HepG2 (cell line): ENCODE results near the gene SLC13A5. TPM values are rescaled to one million over a fixed set of nuclear protein-coding genes. Genes with fewer than 3 reads are reported as not detected.

Source experiments
- ATAC-seq: fragments of 200-7000 bp; cut with Tn5 transposase; 3 replicates; pipeline ENCODE4 v1.9.1; 2020; ENCODE audit warnings: mild to moderate bottlenecking, moderate library complexity
- BruUV-seq: library from RNA; stranded (reverse); fragments of 400-500 nt; replicated peaks from 2 replicates; lab custom pipeline; 2021; lab: Mats Ljungman, UMichigan
- CTCF ChIA-PET: fragments of 300-600 bp; formaldehyde crosslinking; extraction: SDS; loops from one replicate; lab custom pipeline; 2021; ENCODE audit warnings: low total read pairs, inconsistent platforms, low intra/inter-chr PET ratio; lab: Yijun Ruan, JAX
- POLR2A ChIA-PET: fragments of 350-600 bp; sonication (Branson Sonifier 250); formaldehyde crosslinking; loops from one replicate; lab custom pipeline; 2020; ENCODE audit warnings: antibody characterized with exemption, inconsistent platforms; lab: Yijun Ruan, JAX
- DNase-seq: peaks from one replicate; pipeline ENCODE4 v3.0.0-alpha.2; 2015; ENCODE audit warnings: low spot score
- FAIRE-seq: peaks from 3 replicates; lab custom pipeline; 2011; peaks lifted over from hg19 to GRCh38; lab: Jason Lieb, UNC
- H2AFZ ChIP-seq: one replicate; pipeline ENCODE4 v1.6.1; 2011; ENCODE audit warnings: low read length, inconsistent platforms
- H3K27ac ChIP-seq: fragments of 300-600 bp; 3 replicates; pipeline ENCODE4 v1.8.0; 2011; ENCODE audit warnings: mixed run types, mild to moderate bottlenecking, mixed read lengths, low read length, inconsistent platforms; ENCODE audit not compliant: insufficient read depth; ENCODE audit errors: extremely low read length
- H3K27me3 ChIP-seq, 2 experiments: fragments of 200-600 bp in 1 of 2; 2 replicates in 1 of 2; 3 replicates in 1 of 2; pipeline versions ENCODE4 v1.6.0 to v1.8.0; 2011; ENCODE audit warnings: low read length in 2 of 2, mild to moderate bottlenecking in 2 of 2, moderate library complexity in 2 of 2, inconsistent platforms in 1 of 2; ENCODE audit not compliant: insufficient read depth in 2 of 2, control insufficient read depth in 1 of 2
- H3K36me3 ChIP-seq, 2 experiments: fragments of 200-600 bp in 1 of 2; replicated peaks in 1 of 2; 2 replicates in 1 of 2; 3 replicates in 1 of 2; pipeline versions ENCODE4 v1.5.1 to v1.8.0; 2011; ENCODE audit warnings: low read length in 2 of 2, inconsistent platforms in 1 of 2; ENCODE audit not compliant: insufficient read depth in 2 of 2, control insufficient read depth in 1 of 2
- H3K4me1 ChIP-seq: 2 replicates; pipeline ENCODE4 v1.5.1; 2012; ENCODE audit warnings: low read length, inconsistent platforms; ENCODE audit not compliant: insufficient read depth
- H3K4me2 ChIP-seq: 2 replicates; pipeline ENCODE4 v1.6.0; 2011; ENCODE audit warnings: low read depth, low read length, inconsistent platforms
- H3K4me3 ChIP-seq, 3 experiments: fragments of 200-600 bp in 1 of 3; sonication (generic), shearing (Covaris generic) in 1 of 3; replicated peaks in 1 of 3; 2 replicates each; pipeline ENCODE4 v1.5.1; 2011 to 2016; ENCODE audit warnings: low read length in 3 of 3, inconsistent platforms in 2 of 3, low read depth in 2 of 3, mild to moderate bottlenecking in 2 of 3, control low read depth in 1 of 3, mixed read lengths in 1 of 3; ENCODE audit not compliant: insufficient read depth in 1 of 3
- H3K79me2 ChIP-seq: one replicate; pipeline ENCODE4 v1.6.1; 2011; ENCODE audit warnings: low read length, inconsistent platforms; ENCODE audit not compliant: insufficient read depth
- H3K9ac ChIP-seq: 2 replicates; pipeline ENCODE4 v1.6.0; 2011; ENCODE audit warnings: mild to moderate bottlenecking, low read depth, low read length, inconsistent platforms; ENCODE audit not compliant: insufficient read depth
- H3K9me3 ChIP-seq: 2 replicates; pipeline ENCODE4 v1.5.1; 2012; ENCODE audit warnings: mild to moderate bottlenecking, low read length
- H4K20me1 ChIP-seq: 2 replicates; pipeline ENCODE4 v1.6.0; 2011; ENCODE audit warnings: inconsistent platforms, mild to moderate bottlenecking, low read length, moderate library complexity; ENCODE audit not compliant: insufficient read depth
- KDM3A ChIP-seq: IDR thresholded peaks from 2 replicates; pipeline ENCODE4 v1.6.1; 2018; ENCODE audit warnings: low read depth, missing compliant biosample characterization
- RBAK ChIP-seq: sonication (generic); formaldehyde crosslinking; IDR thresholded peaks from 2 replicates; pipeline ENCODE4 v1.5.1; 2020; ENCODE audit warnings: mild to moderate bottlenecking, missing genetic modification reagents
- REPIN1 ChIP-seq: sonication (generic); formaldehyde crosslinking; IDR thresholded peaks from 2 replicates; pipeline ENCODE4 v1.8.0; 2022; ENCODE audit warnings: missing genetic modification reagents, low read depth, mild to moderate bottlenecking, borderline replicate concordance
- SOX5 ChIP-seq: IDR thresholded peaks from 2 replicates; pipeline ENCODE4 v1.6.1; 2016; ENCODE audit warnings: borderline replicate concordance
- SP140L ChIP-seq: sonication (generic); formaldehyde crosslinking; IDR thresholded peaks from 2 replicates; pipeline ENCODE4 v1.4.0; 2020; ENCODE audit warnings: missing genetic modification reagents, borderline replicate concordance
- SP5 ChIP-seq: IDR thresholded peaks from 2 replicates; pipeline ENCODE4 v1.6.1; 2016; ENCODE audit warnings: low read depth, borderline replicate concordance
- TGIF2 ChIP-seq: IDR thresholded peaks from 2 replicates; pipeline ENCODE4 v1.6.1; 2016; ENCODE audit warnings: control low read depth, missing compliant biosample characterization
- TP53 ChIP-seq: sonication (generic); formaldehyde crosslinking; conservative IDR thresholded peaks from 2 replicates; pipeline ENCODE4 v1.4.0; 2020; ENCODE audit warnings: missing genetic modification reagents
- ZNF10 ChIP-seq: sonication (generic); formaldehyde crosslinking; IDR thresholded peaks from 2 replicates; pipeline ENCODE4 v1.4.0; 2020; ENCODE audit warnings: mild to moderate bottlenecking, low read depth, missing genetic modification reagents, borderline replicate concordance
- ZNF205 ChIP-seq: IDR thresholded peaks from 2 replicates; pipeline ENCODE4 v1.6.1; 2018; ENCODE audit warnings: missing biosample characterization, missing genetic modification reagents
- ZNF251 ChIP-seq: sonication (generic); formaldehyde crosslinking; IDR thresholded peaks from 2 replicates; pipeline ENCODE4 v1.9.0; 2021; ENCODE audit warnings: mild to moderate bottlenecking, missing genetic modification reagents
- ZNF558 ChIP-seq: sonication (generic); formaldehyde crosslinking; IDR thresholded peaks from 2 replicates; pipeline ENCODE4 v1.9.0; 2022; ENCODE audit warnings: mild to moderate bottlenecking, missing genetic modification reagents, borderline replicate concordance
- ZNF878 ChIP-seq: sonication (generic); formaldehyde crosslinking; IDR thresholded peaks from 2 replicates; pipeline ENCODE4 v1.8.1; 2023; ENCODE audit warnings: mild to moderate bottlenecking, missing genetic modification reagents, moderate library complexity
- ZSCAN30 ChIP-seq: sonication (generic); formaldehyde crosslinking; IDR thresholded peaks from 2 replicates; pipeline ENCODE4 v1.5.0; 2020; ENCODE audit warnings: mild to moderate bottlenecking, missing genetic modification reagents
- WGBS: methylation state at CpG from one replicate; pipeline ENCODE4 v1.1.6; 2017; ENCODE audit warnings: low lambda C conversion rate; 5-methylcytosine and 5-hydroxymethylcytosine counted together
- in situ Hi-C: cut with HindIII; loops from 2 replicates; pipeline ENCODE4 v1.10.0; 2017; ENCODE audit warnings: low pct_unique_long_range_greater_than_20kb; ENCODE audit not compliant: extremely low pct_ligation_motif_present
- intact Hi-C: fragments of 100-400 bp; cut with micrococcal nuclease; formaldehyde crosslinking; loops from one replicate; pipeline ENCODE4 v1.10.0; 2022; ENCODE audit not compliant: unreplicated experiment
- polyA plus RNA-seq, 8 experiments: library from polyadenylated mRNA; depleted of rRNA in 3 of 8; stranded (reverse) in 7 of 8; unstranded in 1 of 8; fragments of >200 nt; fragmentation: Illumina TruSeq in 4 of 8; extraction: Trizol in 4 of 8; gene quantifications; 2 replicates each; pipeline versions ENCODE4 v1.2.1 to v1.2.3, GENCODE V29; 2011 to 2016; ENCODE audit warnings: low read depth in 4 of 8, missing spikeins in 1 of 8, mixed read lengths in 1 of 8; ENCODE audit not compliant: insufficient read depth in 1 of 8
- total RNA-seq, 5 experiments: library from RNA; depleted of rRNA; stranded (reverse); fragments of >200 nt; fragmentation: Illumina TruSeq; extraction: Trizol; gene quantifications; 2 replicates each; pipeline ENCODE4 v1.2.3, GENCODE V29; 2016; ENCODE audit warnings: low read depth in 1 of 5
- TF ChIP-seq, protein P1 (sequence below): sonication (generic); formaldehyde crosslinking; IDR thresholded peaks from 2 replicates; pipeline ENCODE4 v1.5.0; 2020; ENCODE audit warnings: missing genetic modification reagents
- TF ChIP-seq, protein P2 (sequence below): sonication (generic); formaldehyde crosslinking; IDR thresholded peaks from 2 replicates; pipeline ENCODE4 v1.5.1; 2020; ENCODE audit warnings: missing genetic modification reagents, mild to moderate bottlenecking, borderline replicate concordance
- TF ChIP-seq, protein P3 (sequence below): sonication (generic); formaldehyde crosslinking; IDR thresholded peaks from 2 replicates; pipeline ENCODE4 v1.5.1; 2020; ENCODE audit warnings: mild to moderate bottlenecking, missing genetic modification reagents, borderline replicate concordance

The SLC13A5 gene
- total and polyA plus RNA-seq, 2 of the 13 experiments (the other 11 are each of a cell fraction or from before 2014, with no cell fraction given), result 42.8 to 310 TPM

DNA sequence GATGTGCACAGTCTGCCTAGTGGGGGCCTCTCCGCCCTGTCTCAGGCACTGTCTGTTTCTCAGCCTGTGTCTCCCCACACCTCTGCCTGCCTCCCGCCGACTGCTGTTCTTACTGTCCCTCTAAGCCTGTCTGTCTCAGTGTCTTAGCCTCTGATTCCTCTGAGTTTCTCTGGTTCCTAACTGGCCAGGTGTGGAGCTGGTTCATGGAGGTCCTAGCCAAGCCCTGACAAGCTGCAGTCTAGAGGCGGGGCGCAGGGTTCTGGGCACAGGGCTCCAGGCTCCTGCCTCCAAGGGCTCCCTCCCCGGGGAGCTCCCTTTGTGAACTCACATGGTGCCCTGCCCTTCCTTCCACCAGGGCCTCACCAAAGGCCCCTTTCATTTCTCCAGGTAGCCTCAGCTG lies 42.2 kb downstream of the SLC13A5 start (continued):
- TF ChIP-seq TGIF2 (CRISPR knock-in tag), result no peak
- TF ChIP-seq SP5 (CRISPR knock-in tag), result no peak
- no peak for TF ChIP-seq ZNF878 (CRISPR knock-in tag)
- no peak for TF ChIP-seq ZSCAN30 (CRISPR knock-in tag)
- TF ChIP-seq, protein P1, sequence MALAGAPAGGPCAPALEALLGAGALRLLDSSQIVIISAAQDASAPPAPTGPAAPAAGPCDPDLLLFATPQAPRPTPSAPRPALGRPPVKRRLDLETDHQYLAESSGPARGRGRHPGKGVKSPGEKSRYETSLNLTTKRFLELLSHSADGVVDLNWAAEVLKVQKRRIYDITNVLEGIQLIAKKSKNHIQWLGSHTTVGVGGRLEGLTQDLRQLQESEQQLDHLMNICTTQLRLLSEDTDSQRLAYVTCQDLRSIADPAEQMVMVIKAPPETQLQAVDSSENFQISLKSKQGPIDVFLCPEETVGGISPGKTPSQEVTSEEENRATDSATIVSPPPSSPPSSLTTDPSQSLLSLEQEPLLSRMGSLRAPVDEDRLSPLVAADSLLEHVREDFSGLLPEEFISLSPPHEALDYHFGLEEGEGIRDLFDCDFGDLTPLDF (CRISPR knock-in tag), result no peak
- TF ChIP-seq ZNF205 (CRISPR knock-in tag), result no peak

DNA sequence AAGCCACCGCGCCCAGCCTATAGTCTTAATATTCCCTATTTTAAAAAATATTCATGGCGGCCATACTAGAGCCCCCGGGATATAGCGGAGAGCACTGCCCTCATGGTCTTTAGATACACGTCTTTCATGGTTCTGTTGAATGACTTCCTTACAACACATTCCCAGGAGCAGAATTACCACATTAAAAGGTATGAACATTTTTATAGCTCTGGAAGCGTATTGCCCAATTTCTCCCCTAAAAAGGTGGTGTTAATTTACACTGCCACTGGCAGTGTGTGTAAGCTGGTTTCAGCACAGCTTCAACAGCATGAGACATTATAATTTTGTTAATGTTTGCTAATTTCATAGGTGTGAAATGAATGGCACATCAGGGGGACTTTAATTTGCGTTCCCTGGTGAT lies 42.6 kb downstream of the SLC13A5 start:
- in situ Hi-C loops (no loop called here), intact Hi-C loops (no loop called here)
- no TSS peak for BruUV-seq
- Histone ChIP-seq H3K79me2 (no peaks in the 10 kb centered on the region), H3K9ac (no peak overlapping the region), H3K36me3 (no peaks in the 10 kb centered on the region), H3K4me2 (no peak overlapping the region), H3K4me1 (peaks cover 56% of the 10 kb centered on the region), H3K27ac (no peak overlapping the region), H4K20me1 (no peaks in the 10 kb centered on the region), H3K9me3 (no peaks in the 10 kb centered on the region), H3K27me3 (no peaks in the 10 kb centered on the region), H2AFZ (no peak overlapping the region), H3K4me3 (no peak overlapping the region)
- ChIA-PET POLR2A (interaction anchor here (1.2 to 1.8 kb wide), 3 partner anchors 30 to 42 kb away, joined by 4 to 10 read pairs (median 7); no protein-coding TSS in a partner anchor), CTCF (no interaction called here)
- WGBS, result over 99% methylated on average over 8 of the region's 8 CpGs
- FAIRE-seq (no peak), ATAC-seq (no peak), DNase-seq (no peak)
- TF ChIP-seq ZNF10 (CRISPR knock-in tag) (no peak), REPIN1 (CRISPR knock-in tag) (no peak), TP53 (CRISPR knock-in tag) (no peak), KDM3A (CRISPR knock-in tag) (no peak), SP140L (no peak), RBAK (no peak), SOX5 (CRISPR knock-in tag) (no peak), ZNF558 (no peak), ZNF251 (CRISPR knock-in tag) (no peak)
- TF ChIP-seq, protein P2, sequence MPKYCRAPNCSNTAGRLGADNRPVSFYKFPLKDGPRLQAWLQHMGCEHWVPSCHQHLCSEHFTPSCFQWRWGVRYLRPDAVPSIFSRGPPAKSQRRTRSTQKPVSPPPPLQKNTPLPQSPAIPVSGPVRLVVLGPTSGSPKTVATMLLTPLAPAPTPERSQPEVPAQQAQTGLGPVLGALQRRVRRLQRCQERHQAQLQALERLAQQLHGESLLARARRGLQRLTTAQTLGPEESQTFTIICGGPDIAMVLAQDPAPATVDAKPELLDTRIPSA (CRISPR knock-in tag), result no peak
- TF ChIP-seq, protein P3, sequence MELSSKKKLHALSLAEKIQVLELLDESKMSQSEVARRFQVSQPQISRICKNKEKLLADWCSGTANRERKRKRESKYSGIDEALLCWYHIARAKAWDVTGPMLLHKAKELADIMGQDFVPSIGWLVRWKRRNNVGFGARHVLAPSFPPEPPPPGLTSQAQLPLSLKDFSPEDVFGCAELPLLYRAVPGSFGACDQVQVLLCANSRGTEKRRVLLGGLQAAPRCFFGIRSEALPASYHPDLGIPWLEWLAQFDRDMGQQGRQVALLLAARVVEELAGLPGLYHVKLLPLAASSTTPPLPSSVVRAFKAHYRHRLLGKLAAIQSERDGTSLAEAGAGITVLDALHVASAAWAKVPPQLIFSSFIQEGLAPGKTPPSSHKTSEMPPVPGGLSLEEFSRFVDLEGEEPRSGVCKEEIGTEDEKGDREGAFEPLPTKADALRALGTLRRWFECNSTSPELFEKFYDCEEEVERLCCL, result no peak
